Peyer's patch (tissue), 4 donors: Measurements from ENCODE around the gene SURF1. TPM values are rescaled to one million over a fixed set of nuclear protein-coding genes. Genes with fewer than 3 reads are reported as not detected.

Source experiments
- DNase-seq, 3 donors: peaks; one replicate each; pipeline ENCODE4 v3.0.0-alpha.2; 2017 to 2019
- H3K27ac ChIP-seq, 4 donors: fragments of 200-600 bp; sonication (generic); one replicate each; pipeline ENCODE4 v1.5.1; 2016 to 2019
- H3K27me3 ChIP-seq, 2 donors: fragments of 200-600 bp; sonication (generic); one replicate each; pipeline ENCODE4 v1.5.1; 2019
- H3K36me3 ChIP-seq, 3 donors: fragments of 200-600 bp; sonication (generic); one replicate each; pipeline ENCODE4 v1.5.1; 2016 to 2019
- H3K4me1 ChIP-seq, 4 donors: fragments of 200-600 bp; sonication (generic); one replicate each; pipeline ENCODE4 v1.5.1; 2016 to 2019
- H3K4me3 ChIP-seq, 4 donors: fragments of 200-600 bp; sonication (generic); 1 replicate in 3 of 4; 2 replicates in 1 of 4; pipeline ENCODE4 v1.5.1; 2016 to 2019; ENCODE audit warnings: mild to moderate bottlenecking in 1 of 4
- H3K9me3 ChIP-seq, 4 donors: fragments of 200-600 bp; sonication (generic); one replicate each; pipeline ENCODE4 v1.5.1; 2016 to 2019; ENCODE audit warnings: mild to moderate bottlenecking in 1 of 4
- POLR2A ChIP-seq, 2 donors: fragments of 450-650 bp; IDR thresholded peaks; one replicate each; pipeline ENCODE4 v1.5.1; 2017; ENCODE audit warnings: antibody characterized with exemption in 2 of 2, mild to moderate bottlenecking in 2 of 2, moderate library complexity in 2 of 2
- small RNA-seq, 2 donors: library from RNA; depleted of rRNA; stranded (forward); fragments of <200 nt; gene quantifications; one replicate each; pipeline ENCODE3, GENCODE V24; 2016
- total RNA-seq, 4 donors: library from RNA; depleted of rRNA; stranded (reverse); fragments of >200 nt; gene quantifications; one replicate each; pipeline ENCODE4 v1.1.0, GENCODE V29; 2016
- TF ChIP-seq, protein P1 (sequence below), 6 experiments: fragments of 450-650 bp in 4 of 6; fragments of 200-600 bp in 2 of 6; sonication (generic) in 1 of 6; IDR thresholded peaks; one replicate each; pipeline ENCODE4 v1.5.1; 2017 to 2019; ENCODE audit warnings: antibody characterized with exemption in 6 of 6, mild to moderate bottlenecking in 3 of 6, moderate library complexity in 1 of 6

SURF1 gene
- total RNA-seq, 4 donors from 2014 or later: 41.2 to 75.1 (median 53.4) TPM

DNA sequence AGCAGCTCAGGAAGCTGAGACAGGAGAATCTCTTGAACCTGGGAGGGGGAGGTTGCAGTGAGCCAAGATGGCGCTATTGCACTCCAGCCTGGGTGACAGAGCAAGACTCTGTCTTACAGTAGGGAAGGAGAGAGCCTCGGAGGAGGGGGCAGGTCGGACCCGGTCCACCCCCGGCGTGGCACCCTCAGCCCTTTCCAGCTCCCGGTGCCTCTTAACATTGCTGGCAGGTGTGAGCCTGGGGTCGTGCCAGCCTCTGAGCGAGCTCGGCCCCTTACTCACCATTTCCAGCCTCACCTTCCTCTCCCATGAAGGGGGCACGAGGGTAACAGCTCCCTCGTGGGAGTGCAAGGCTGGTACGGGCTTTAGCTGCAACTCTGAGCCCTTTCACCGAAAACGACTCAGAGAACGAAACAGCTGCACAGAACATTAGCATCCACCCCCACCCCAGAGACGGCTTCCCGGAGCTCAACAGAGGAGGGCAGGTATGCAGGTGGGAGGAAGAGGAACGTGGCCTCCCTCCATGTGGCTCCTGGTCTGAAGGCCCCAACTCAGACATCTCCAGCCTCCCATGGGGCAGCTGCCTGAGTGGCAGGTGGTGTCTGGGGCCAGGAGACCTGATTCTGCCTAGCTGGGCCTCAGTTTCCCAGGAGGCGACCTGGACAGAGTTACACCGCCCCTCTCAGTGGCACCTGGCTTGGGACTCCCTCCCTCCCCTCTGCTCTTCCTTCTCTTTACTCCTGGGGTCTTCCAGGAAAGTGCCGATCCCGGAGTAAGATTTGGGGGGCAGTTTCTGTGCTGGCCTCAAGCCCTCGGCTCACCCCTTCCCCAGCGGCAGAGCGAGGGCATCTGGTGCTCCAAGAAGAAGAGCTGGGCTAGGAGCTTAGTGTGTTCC is 52.8 kb downstream of the SURF1 start:
- Histone ChIP-seq H3K36me3 (no peaks in the 10 kb centered on the region), H3K27me3 (no peaks in the 10 kb centered on the region), H3K4me1 (no peaks in the 10 kb centered on the region), H3K4me3 (no peak overlapping the region), H3K27ac (no peak overlapping the region), H3K9me3 (no peaks in the 10 kb centered on the region)
- TF ChIP-seq POLR2A (IDR thresholded peaks at IDR 0.05): no peak
- TF ChIP-seq, protein P1, sequence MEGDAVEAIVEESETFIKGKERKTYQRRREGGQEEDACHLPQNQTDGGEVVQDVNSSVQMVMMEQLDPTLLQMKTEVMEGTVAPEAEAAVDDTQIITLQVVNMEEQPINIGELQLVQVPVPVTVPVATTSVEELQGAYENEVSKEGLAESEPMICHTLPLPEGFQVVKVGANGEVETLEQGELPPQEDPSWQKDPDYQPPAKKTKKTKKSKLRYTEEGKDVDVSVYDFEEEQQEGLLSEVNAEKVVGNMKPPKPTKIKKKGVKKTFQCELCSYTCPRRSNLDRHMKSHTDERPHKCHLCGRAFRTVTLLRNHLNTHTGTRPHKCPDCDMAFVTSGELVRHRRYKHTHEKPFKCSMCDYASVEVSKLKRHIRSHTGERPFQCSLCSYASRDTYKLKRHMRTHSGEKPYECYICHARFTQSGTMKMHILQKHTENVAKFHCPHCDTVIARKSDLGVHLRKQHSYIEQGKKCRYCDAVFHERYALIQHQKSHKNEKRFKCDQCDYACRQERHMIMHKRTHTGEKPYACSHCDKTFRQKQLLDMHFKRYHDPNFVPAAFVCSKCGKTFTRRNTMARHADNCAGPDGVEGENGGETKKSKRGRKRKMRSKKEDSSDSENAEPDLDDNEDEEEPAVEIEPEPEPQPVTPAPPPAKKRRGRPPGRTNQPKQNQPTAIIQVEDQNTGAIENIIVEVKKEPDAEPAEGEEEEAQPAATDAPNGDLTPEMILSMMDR (IDR thresholded peaks at IDR 0.05): no peak
- DNase-seq: peak in 1 of 3 donors; percentile 31

Small RNA genes within 50 kb of the gene (small RNA-seq; reads per million reads assigned to genes)
- gene RF00019: 0 reads per million in 2 donors
- 0 reads per million in 2 donors for gene SNORD24
- gene SNORD36A: 0 reads per million in 2 donors
- 0 reads per million in 2 donors for gene SNORD36B
- gene SNORD36C: 0 reads per million in 2 donors

Other genes with a start within 250 kb of the SURF1 start
- 100 to 1,000 TPM in 2 of 4 donors, 10 to 100 TPM in 2; 53.1 to 237 (median 139) TPM for gene RALGDS, start 235.2 kb downstream of the SURF1 start, total RNA-seq
- 10 to 100 TPM in 3 of 4 donors, 1 to 10 TPM in 1; 7.0 to 49.5 (median 14.1) TPM for gene GBGT1, start 192.6 kb downstream of the SURF1 start, total RNA-seq
- gene OBP2B, start 147.2 kb downstream of the SURF1 start, total RNA-seq: not detected
- 100 to 1,000 TPM in 2 of 4 donors, 10 to 100 TPM in 2; 43.7 to 283 (median 148) TPM for gene ABO, start 81.3 kb downstream of the SURF1 start, total RNA-seq
- 10 to 100 TPM; 16.1 to 41.2 (median 26.8) TPM for gene SURF6, start 20.3 kb downstream of the SURF1 start, total RNA-seq
- 10 to 100 TPM; 23.5 to 42.1 (median 31.2) TPM for gene MED22, start 8.4 kb downstream of the SURF1 start, total RNA-seq
- 1,000 to 10,000 TPM in 1 of 4 donors, 100 to 1,000 TPM in 3; 708 to 1,565 (median 870) TPM for gene RPL7A, start 8.3 kb downstream of the SURF1 start, total RNA-seq
- gene SURF2, start 63 bp upstream of the SURF1 start, total RNA-seq: 10 to 100 TPM in 3 of 4 donors, 1 to 10 TPM in 1; 5.4 to 18.9 (median 15.3) TPM
- gene SURF4, start 19.6 kb upstream of the SURF1 start, total RNA-seq: 100 to 1,000 TPM in 3 of 4 donors, 10 to 100 TPM in 1; 56.9 to 281 (median 225) TPM
- gene STKLD1, start 19.9 kb upstream of the SURF1 start, total RNA-seq: under 1 TPM in 1 of 4 donors, not detected in 3; 0.94 TPM
- gene REXO4, start 61.5 kb upstream of the SURF1 start, total RNA-seq: 10 to 100 TPM; 15.6 to 37.1 (median 19.4) TPM
- 10 to 100 TPM in 1 of 4 donors, 1 to 10 TPM in 3; 4.4 to 13.2 (median 5.7) TPM for gene ADAMTS13, start 65.9 kb upstream of the SURF1 start, total RNA-seq
- 10 to 100 TPM; 13.2 to 68.5 (median 54.4) TPM for gene CACFD1, start 103.5 kb upstream of the SURF1 start, total RNA-seq
- 10 to 100 TPM in 1 of 4 donors, 1 to 10 TPM in 2, under 1 TPM in 1; 0.95 to 10.7 (median 2.2) TPM for gene SLC2A6, start 122.6 kb upstream of the SURF1 start, total RNA-seq
- not detected for gene MYMK, start 168.5 kb upstream of the SURF1 start, total RNA-seq
- 10 to 100 TPM in 1 of 4 donors, 1 to 10 TPM in 2, under 1 TPM in 1; 0.40 to 14.0 (median 1.8) TPM for gene ADAMTSL2, start 178.2 kb upstream of the SURF1 start, total RNA-seq